Measurements from ENCODE around the gene PURA.

GRCh38 chr5:140131967-140132409 lies 18.1 kb downstream of the PURA start:
- TF ChIP-seq, protein P1, sequence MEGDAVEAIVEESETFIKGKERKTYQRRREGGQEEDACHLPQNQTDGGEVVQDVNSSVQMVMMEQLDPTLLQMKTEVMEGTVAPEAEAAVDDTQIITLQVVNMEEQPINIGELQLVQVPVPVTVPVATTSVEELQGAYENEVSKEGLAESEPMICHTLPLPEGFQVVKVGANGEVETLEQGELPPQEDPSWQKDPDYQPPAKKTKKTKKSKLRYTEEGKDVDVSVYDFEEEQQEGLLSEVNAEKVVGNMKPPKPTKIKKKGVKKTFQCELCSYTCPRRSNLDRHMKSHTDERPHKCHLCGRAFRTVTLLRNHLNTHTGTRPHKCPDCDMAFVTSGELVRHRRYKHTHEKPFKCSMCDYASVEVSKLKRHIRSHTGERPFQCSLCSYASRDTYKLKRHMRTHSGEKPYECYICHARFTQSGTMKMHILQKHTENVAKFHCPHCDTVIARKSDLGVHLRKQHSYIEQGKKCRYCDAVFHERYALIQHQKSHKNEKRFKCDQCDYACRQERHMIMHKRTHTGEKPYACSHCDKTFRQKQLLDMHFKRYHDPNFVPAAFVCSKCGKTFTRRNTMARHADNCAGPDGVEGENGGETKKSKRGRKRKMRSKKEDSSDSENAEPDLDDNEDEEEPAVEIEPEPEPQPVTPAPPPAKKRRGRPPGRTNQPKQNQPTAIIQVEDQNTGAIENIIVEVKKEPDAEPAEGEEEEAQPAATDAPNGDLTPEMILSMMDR (IDR thresholded peaks at IDR 0.05), result no peak
- TF ChIP-seq POLR2A (IDR thresholded peaks at IDR 0.05) (no peak), POLR2AphosphoS5 (IDR thresholded peaks at IDR 0.05) (no peak), EP300 (IDR thresholded peaks at IDR 0.05) (no peak)

Data from stomach (tissue), 4 donors.